ENCODE measurements around the gene SNRNP200.

The SNRNP200 gene

GRCh38 chr2:96248624-96249023 is 56.7 kb downstream of the SNRNP200 start:
- Histone ChIP-seq H3K4me2 (no peak overlapping the region), H3K4me3 (IDR thresholded peaks at IDR 0.05; ENCODE audit: insufficient read depth, low read depth, low read length) (no peak overlapping the region), H3K4me1 (ENCODE audit: low read depth, poor library complexity, severe bottlenecking) (peaks cover 6% of the 10 kb centered on the region), H3K36me3 (ENCODE audit: insufficient read depth) (no peaks in the 10 kb centered on the region), H4K20me1 (ENCODE audit: insufficient read depth) (no peaks in the 10 kb centered on the region), H3K9ac (no peak overlapping the region), H3K79me2 (ENCODE audit: insufficient read depth, low read depth) (no peaks in the 10 kb centered on the region), H2AFZ (ENCODE audit: low read depth) (no peak overlapping the region), H3K27me3 (ENCODE audit: insufficient read depth, low read depth) (no peaks in the 10 kb centered on the region), H3K27ac (no peak overlapping the region)
- TF ChIP-seq CTCF (conservative IDR thresholded peaks at IDR 0.05; ENCODE audit: low read depth, low read length): no peak

GRCh38 chr2:96247896-96248295 is 57.5 kb downstream of the SNRNP200 start:
- no peaks in the 10 kb centered on the region for H3K36me3 ChIP-seq (ENCODE audit: insufficient read depth)
- H3K27me3 ChIP-seq (ENCODE audit: insufficient read depth, low read depth): no peaks in the 10 kb centered on the region
- no peak overlapping the region for H3K27ac ChIP-seq
- H3K79me2 ChIP-seq (ENCODE audit: insufficient read depth, low read depth): no peaks in the 10 kb centered on the region
- no peak overlapping the region for H3K9ac ChIP-seq
- H2AFZ ChIP-seq (ENCODE audit: low read depth): no peak overlapping the region
- H3K4me2 ChIP-seq: no peak overlapping the region
- H3K4me1 ChIP-seq (ENCODE audit: low read depth, poor library complexity, severe bottlenecking): peaks cover 10% of the 10 kb centered on the region
- H3K4me3 ChIP-seq (IDR thresholded peaks at IDR 0.05; ENCODE audit: insufficient read depth, low read depth, low read length): no peak overlapping the region
- H4K20me1 ChIP-seq (ENCODE audit: insufficient read depth): no peaks in the 10 kb centered on the region
- no peak for TF ChIP-seq CTCF (conservative IDR thresholded peaks at IDR 0.05; ENCODE audit: low read depth, low read length)

GRCh38 chr2:96247009-96247408 is 58.3 kb downstream of the SNRNP200 start:
- Histone ChIP-seq H4K20me1 (ENCODE audit: insufficient read depth) (no peaks in the 10 kb centered on the region), H3K36me3 (ENCODE audit: insufficient read depth) (no peaks in the 10 kb centered on the region), H3K4me2 (no peak overlapping the region)

GRCh38 chr2:96245609-96246390 is 59.5 kb downstream of the SNRNP200 start:
- Histone ChIP-seq H3K27me3 (ENCODE audit: insufficient read depth, low read depth) (no peaks in the 10 kb centered on the region), H3K4me2 (no peak overlapping the region), H3K36me3 (ENCODE audit: insufficient read depth) (no peaks in the 10 kb centered on the region), H3K27ac (no peak overlapping the region), H3K9ac (no peak overlapping the region), H2AFZ (ENCODE audit: low read depth) (no peak overlapping the region), H3K79me2 (ENCODE audit: insufficient read depth, low read depth) (no peaks in the 10 kb centered on the region), H3K4me1 (ENCODE audit: low read depth, poor library complexity, severe bottlenecking) (peaks cover 28% of the 10 kb centered on the region), H4K20me1 (ENCODE audit: insufficient read depth) (no peaks in the 10 kb centered on the region), H3K4me3 (IDR thresholded peaks at IDR 0.05; ENCODE audit: insufficient read depth, low read depth, low read length) (no peak overlapping the region)
- no peak for TF ChIP-seq CTCF (conservative IDR thresholded peaks at IDR 0.05; ENCODE audit: low read depth, low read length)

More at GRCh38 chr2:96247009-96247408, 58.3 kb downstream of the SNRNP200 start:
- Histone ChIP-seq H3K27ac (no peak overlapping the region), H3K9ac (no peak overlapping the region), H3K4me3 (IDR thresholded peaks at IDR 0.05; ENCODE audit: insufficient read depth, low read depth, low read length) (no peak overlapping the region), H3K4me1 (ENCODE audit: low read depth, poor library complexity, severe bottlenecking) (peaks cover 19% of the 10 kb centered on the region), H3K79me2 (ENCODE audit: insufficient read depth, low read depth) (no peaks in the 10 kb centered on the region), H3K27me3 (ENCODE audit: insufficient read depth, low read depth) (no peaks in the 10 kb centered on the region), H2AFZ (ENCODE audit: low read depth) (no peak overlapping the region)
- no peak for TF ChIP-seq CTCF (conservative IDR thresholded peaks at IDR 0.05; ENCODE audit: low read depth, low read length)

Data from KMS-11 (cell line).